ENCODE results near the gene PTRH1.

The PTRH1 gene

GRCh38 chr9:127756233-127756632 is 40.8 kb upstream of the PTRH1 start:
- no peak for DNase-seq (ENCODE audit: low read depth in 2 of 2)
- H3K4me3 ChIP-seq (replicated peaks in 1 of 2; ENCODE audit: low read depth in 2 of 2, low read length in 2 of 2), result no peak overlapping the region
- TF ChIP-seq CTCF (IDR thresholded peaks at IDR 0.05; ENCODE audit: low read depth, low read length), result no peak

- no peak for TF ChIP-seq CTCF (IDR thresholded peaks at IDR 0.05; ENCODE audit: low read depth, low read length)
- DNase-seq (ENCODE audit: low read depth in 2 of 2), result no peak
- no peak overlapping the region for H3K4me3 ChIP-seq (replicated peaks in 1 of 2; ENCODE audit: low read depth in 2 of 2, low read length in 2 of 2)
Measured at GRCh38 chr9:127755061-127756060, 39.9 kb upstream of the PTRH1 start.

GRCh38 chr9:127754099-127755060 is 38.9 kb upstream of the PTRH1 start:
- no peak for DNase-seq (ENCODE audit: low read depth in 2 of 2)
- H3K4me3 ChIP-seq (replicated peaks in 1 of 2; ENCODE audit: low read depth in 2 of 2, low read length in 2 of 2), result no peak overlapping the region
- no peak for TF ChIP-seq CTCF (IDR thresholded peaks at IDR 0.05; ENCODE audit: low read depth, low read length)

- H3K4me3 ChIP-seq (replicated peaks in 1 of 2; ENCODE audit: low read depth in 2 of 2, low read length in 2 of 2), result no peak overlapping the region
- no peak for TF ChIP-seq CTCF (IDR thresholded peaks at IDR 0.05; ENCODE audit: low read depth, low read length)
- DNase-seq (ENCODE audit: low read depth in 2 of 2), result no peak
Measured at GRCh38 chr9:127753622-127754021, 38.2 kb upstream of the PTRH1 start.

- no peak for DNase-seq (ENCODE audit: low read depth in 2 of 2)
- H3K4me3 ChIP-seq (replicated peaks in 1 of 2; ENCODE audit: low read depth in 2 of 2, low read length in 2 of 2), result no peak overlapping the region
- no peak for TF ChIP-seq CTCF (IDR thresholded peaks at IDR 0.05; ENCODE audit: low read depth, low read length)
Measured at GRCh38 chr9:127753148-127753547, 37.7 kb upstream of the PTRH1 start.

GRCh38 chr9:127751269-127752054 is 36.0 kb upstream of the PTRH1 start:
- H3K4me3 ChIP-seq (replicated peaks in 1 of 2; ENCODE audit: low read depth in 2 of 2, low read length in 2 of 2), result no peak overlapping the region
- DNase-seq (ENCODE audit: low read depth in 2 of 2), result peak in 1 of 2 donors; percentile 27
- no peak for TF ChIP-seq CTCF (IDR thresholded peaks at IDR 0.05; ENCODE audit: low read depth, low read length)

All from cardiac fibroblast (primary cell).